Kasumi-1 (cell line): ENCODE measurements around the gene PTCD2.
A peak's percentile ranks its signal among the peaks of the same experiment; 100 is the strongest.

Experiments used
- DNase-seq, 2 experiments: peaks; one replicate each; lab custom pipeline; 2025; lab: John Stamatoyannopoulos, UW

The PTCD2 gene

DNA sequence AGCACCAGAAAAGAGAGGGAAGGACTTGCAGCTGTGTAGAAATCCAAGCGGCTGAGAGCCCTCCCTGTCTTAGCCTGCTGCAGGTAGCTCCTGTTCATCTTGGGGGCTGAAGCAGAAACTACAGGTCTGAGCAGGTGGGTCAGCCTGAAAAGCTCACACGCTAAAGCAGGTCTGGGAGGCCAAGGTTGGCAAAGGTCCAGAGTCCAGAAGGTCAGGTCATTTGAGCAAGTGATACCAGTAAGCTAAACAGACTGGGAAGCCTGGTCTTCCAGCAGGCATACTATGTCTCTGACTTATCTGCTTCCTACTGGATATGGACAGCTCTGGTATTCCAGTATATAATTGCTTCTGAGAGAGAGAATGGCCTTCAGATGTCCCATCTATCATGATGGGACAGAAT is 26.2 kb downstream of the PTCD2 start:
- no peak for DNase-seq

GRCh38 chr5:72347801-72348308 is 27.7 kb downstream of the PTCD2 start:
- DNase-seq: no peak

DNA sequence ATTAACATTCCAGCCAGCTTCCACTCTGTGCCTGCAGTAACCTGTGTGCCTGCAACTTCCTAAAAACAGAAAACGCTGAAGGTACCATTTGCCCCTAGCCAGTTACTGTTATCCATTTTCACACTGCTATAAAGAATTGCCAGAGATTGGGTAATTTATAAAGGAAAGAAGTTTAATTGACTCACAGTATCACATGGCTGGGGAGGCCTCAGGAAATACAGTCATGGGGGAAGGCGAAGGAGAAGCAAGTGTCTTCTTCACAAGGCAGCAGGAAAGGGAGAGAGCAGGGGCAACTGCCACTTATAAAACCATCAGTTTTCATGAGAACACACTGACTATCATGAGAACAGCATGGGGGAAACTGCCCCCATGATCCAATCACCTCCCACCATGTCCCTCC is 31.2 kb downstream of the PTCD2 start:
- no peak for DNase-seq

DNA sequence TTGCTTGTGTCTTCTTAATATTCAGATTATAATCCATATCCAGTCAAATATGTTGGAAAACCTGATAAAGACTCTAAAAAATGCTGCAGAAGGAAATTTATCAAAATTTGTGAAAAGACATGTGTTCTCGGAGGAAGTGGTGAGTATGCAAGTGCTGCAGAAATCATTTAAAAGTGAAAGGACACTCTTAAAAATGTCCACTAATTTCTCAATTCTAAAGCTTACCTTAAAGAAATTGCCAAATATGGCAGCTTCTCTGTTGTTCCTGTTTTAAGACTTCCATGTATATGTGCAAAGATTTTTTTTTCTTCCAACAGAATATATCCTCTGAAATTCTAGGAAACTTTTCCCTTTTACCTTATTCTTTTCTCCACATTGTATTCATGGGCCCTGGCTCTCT is 32.4 kb downstream of the PTCD2 start:
- no peak for DNase-seq

DNA sequence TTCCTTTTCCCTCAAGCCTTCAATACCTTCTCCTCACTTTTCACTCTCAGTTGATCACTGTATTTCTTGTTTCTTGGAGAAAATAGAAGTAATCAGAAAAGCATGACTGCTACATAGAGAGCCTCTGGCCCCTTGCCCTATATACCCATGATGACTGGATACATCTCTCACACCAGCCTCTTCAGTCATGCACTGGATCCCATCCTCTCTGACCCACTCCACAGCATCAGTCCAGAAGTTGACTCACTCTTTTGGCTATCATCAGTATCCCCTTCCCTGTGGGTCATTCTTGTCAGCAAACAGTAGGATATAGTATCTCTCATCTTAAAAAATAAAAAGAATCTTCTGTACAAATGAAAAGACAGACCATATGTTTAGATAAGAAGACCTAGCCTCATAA is 32.9 kb downstream of the PTCD2 start:
- DNase-seq: no peak

DNA sequence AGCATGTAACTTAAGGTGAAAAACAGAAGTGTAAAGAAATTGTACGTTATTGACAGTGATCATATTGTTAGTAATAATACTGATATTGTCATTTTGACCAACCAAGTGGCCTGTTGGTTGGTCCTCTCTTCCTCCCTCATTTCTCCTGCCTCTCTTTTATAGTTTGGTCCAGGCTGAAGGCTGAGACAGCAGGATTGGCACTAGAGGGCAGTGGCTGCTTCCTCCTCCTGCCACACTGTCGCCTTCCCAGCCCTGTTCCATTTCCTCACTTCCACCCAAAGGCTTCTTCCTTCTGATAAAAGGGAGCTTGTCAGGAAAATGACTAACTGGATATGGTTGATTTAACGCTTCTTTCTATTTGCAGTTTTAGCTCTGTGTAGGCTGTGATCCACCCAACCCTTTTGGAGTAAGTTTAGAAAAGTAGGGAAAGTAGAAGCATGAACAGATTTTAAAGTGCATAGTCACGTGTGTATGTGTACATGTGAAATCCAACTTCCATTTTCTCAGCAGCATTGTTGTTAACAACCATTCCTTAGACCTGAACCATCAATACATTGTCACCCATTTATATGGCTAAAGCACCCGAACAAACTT is 35.6 kb downstream of the PTCD2 start:
- peak in 1 of 2 experiments; percentile 35 for DNase-seq

- no peak for DNase-seq
Observed at GRCh38 chr5:72356361-72356760, 36.2 kb downstream of the PTCD2 start.

- no peak for DNase-seq
Observed at GRCh38 chr5:72358925-72359324, 38.8 kb downstream of the PTCD2 start.

GRCh38 chr5:72359886-72360285 is 39.7 kb downstream of the PTCD2 start:
- no peak for DNase-seq

DNA sequence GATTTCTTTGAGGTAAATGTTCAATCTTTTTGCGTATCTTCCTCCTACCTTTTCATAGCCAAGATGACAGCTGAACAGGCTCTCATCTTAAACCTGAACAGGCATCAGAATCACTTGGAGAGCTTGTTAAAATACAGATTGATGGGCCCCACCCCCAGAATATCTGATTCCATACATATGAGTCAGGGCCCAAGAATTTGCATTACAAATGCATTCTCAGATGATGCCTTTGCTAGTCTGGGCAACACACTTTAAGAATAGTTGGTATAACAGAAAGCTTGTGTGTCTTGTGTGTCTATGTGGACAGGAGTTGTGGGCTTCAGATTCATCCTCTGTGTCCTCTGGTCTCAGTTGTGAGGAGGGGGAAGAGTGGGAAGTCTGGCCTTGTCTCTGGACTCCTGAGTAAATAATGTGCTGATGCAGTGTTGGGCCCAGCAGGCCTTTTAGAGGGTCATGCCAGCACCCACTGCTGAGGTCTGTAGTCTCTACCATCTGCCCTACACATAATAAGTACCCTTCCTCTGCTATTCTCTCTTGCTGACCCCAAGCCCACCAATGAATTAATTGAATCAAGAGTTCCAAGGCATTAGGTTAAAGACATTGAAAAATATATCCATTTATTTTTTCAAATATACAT is 43.1 kb downstream of the PTCD2 start:
- DNase-seq: no peak

GRCh38 chr5:72364171-72364570 is 44.0 kb downstream of the PTCD2 start:
- no peak for DNase-seq

DNA sequence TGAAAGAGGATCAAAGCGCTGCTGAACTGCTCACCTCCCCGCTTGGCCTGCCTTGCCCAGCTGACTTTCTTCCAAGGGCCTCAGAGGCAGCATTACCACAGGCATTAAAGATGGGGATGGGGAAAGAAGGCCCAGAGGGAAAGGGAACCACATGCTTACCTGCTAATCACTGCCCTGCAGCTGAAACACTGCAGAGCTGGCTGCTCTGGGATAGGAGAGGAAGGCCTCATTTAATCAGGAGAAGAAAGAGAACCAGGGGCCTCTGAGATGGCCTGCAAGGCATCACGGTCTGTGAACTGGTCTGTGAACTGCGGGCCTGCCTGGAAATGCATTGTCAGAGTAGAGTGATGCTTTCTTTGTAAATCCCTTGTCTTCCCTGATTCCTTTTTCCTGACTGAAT is 44.8 kb downstream of the PTCD2 start:
- no peak for DNase-seq

GRCh38 chr5:72366324-72366976 is 46.3 kb downstream of the PTCD2 start:
- DNase-seq: peak; percentile 85 to 90

DNA sequence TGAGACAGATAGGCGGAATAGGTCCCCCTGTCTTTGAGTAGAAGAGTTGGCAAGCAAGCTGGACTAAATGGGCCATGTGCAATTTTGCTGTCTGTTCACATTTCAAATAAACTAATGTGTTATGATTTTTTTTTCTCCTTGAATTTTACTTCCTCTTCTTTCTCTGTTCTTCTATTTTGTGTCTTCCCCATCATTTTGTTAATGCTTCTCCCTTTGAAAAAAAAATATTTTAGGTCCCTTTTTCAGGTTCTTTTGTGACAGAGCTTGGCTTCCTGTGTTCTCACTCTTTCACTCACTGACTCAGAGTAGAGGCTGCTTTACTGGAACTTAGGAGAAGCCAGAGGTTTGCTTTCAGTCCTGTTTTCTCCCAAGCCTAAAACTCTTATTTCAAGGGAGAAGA is 48.1 kb downstream of the PTCD2 start:
- no peak for DNase-seq

DNA sequence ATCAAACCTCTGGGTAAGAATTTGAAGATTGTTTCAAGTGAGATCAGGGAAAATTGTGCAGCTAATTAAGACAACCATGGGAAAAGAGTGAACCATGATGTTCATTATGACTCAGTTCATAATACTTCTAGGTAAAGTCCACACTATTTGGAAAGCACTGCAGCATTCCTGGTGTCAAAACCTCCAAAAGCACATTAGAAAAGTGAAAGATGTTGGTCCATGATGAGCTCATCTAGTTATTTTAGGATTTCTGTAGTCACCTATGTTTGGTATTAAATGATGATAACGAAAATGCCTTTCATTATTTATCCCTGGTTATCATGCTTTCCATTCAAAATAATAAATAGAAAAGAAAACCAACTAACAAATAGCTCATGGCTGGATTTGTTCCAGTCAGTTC is 49.1 kb downstream of the PTCD2 start:
- DNase-seq: no peak

DNA sequence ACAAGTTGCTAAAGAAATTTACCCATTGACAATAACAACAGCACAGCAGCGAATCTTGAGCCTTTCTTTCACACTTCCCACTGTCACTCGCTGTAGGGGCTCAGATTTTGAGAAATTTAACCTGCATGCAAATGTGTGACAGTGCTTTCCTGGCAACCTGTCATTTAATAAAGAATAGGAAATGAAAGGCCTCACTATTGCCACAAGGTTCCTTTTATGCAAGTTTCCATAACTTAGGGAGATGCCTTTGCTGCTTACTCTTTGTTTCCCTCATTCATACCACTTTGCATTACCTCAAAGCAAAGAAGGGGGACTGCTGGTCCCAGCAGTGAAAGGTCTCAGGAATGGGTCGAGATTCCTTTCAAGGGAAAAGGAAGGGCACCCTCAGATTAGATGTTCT is 49.5 kb downstream of the PTCD2 start:
- DNase-seq: no peak

- DNase-seq: no peak
Observed at GRCh38 chr5:72372331-72372730, 52.2 kb downstream of the PTCD2 start.

GRCh38 chr5:72372923-72373322 is 52.8 kb downstream of the PTCD2 start:
- no peak for DNase-seq

- DNase-seq: no peak
Observed at GRCh38 chr5:72374844-72375243, 54.7 kb downstream of the PTCD2 start.

- no peak for DNase-seq
Observed at GRCh38 chr5:72376381-72376780, 56.2 kb downstream of the PTCD2 start.

GRCh38 chr5:72377910-72378638 is 57.9 kb downstream of the PTCD2 start:
- DNase-seq: no peak

DNA sequence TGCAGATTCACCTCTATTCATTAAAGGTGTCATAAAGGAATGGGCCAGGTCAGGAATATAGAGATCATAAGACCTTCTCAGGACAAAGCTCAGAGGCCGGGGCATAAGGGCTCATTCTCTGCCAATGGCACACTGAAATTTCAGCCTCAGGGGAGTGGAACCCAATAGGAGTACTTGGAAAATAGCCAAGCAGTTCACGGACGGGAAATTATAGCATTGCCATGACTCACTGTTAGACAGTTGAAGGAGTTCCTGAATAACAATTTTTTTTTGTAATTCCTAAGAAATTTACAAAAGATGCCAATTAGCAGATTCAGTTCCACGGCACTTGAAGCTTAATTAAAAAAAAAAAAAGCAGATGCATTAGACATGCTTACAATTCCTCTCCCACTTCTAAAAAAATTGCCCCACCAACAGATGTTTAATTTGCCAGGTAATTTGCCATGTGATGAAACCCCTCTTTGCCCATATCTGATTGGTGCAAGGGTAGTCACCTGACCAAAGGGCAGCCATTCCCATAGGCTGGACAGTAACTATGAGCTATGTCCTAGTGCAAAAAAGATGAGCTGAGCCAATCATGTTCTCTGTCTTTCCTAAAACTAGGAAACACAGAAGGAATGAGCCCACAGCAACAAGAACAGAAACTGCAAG is 58.6 kb downstream of the PTCD2 start:
- DNase-seq: peak; percentile 30 to 49
